ENCODE data around the gene IGSF3. TPM values are rescaled to one million over a fixed set of nuclear protein-coding genes. Genes with fewer than 3 reads are reported as not detected.

Gene IGSF3
- polyA plus RNA-seq, 3 donors, result 0.07 to 0.12 TPM; not detected in 1

DNA sequence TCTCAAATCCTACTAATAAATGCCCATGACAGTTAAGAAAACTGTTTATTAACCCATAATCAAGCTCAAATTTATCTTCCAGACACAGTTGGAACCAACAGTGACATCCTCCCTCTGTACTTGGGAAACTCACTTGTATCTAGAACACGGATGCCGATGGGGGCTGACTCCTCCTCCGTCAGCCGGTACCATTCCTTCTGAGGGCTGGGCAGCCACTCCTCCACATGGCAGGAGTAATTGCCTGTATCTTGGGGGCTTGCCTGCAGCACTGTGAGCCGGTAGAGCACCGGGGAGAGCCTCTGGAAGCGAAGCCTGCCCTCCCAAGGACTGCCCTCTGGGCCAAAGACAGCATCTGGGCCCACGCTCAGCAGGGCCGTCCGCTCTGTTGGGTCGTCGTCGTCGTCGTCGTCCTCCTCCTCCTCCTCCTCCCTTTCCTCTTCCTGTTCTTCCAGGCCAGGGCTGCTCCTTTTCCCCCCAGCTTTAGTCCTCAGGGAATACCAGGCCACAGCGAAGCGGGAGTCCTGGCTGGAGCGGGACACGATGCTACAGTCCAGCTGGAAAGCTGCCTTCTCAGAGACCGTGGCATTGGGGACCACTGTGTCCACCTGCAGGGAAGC, 88.2 kb downstream of the IGSF3 start:
- Mint-ChIP-seq H3K4me1 (peaks cover 17% of the 10 kb centered on the region), H3K9me3 (no peaks in the 10 kb centered on the region), H3K36me3 (peaks cover 0 to 3% of the 10 kb centered on the region in 2 donors), H3K27me3 (ENCODE audit: low read depth in 3 of 3) (peaks cover 0 to 7% (median 3%) of the 10 kb centered on the region in 3 donors), H3K27ac (no peak overlapping the region), H3K4me3 (no peak overlapping the region)
- H3K4me3 ChIP-seq (replicated peaks in 1 of 3; ENCODE audit: low read depth in 2 of 3, low read length in 3 of 3), result no peak overlapping the region
- H4K20me1 ChIP-seq (ENCODE audit: insufficient read depth, low read length), result no peaks in the 10 kb centered on the region
- H3K36me3 ChIP-seq (replicated peaks in 1 of 2; ENCODE audit: control insufficient read depth in 1 of 2, insufficient read depth in 2 of 2, low read length in 2 of 2), result no peaks in the 10 kb centered on the region
- 91% methylated on average over 18 of the region's 21 CpGs for WGBS (ENCODE audit: insufficient coverage)
- H3K79me2 ChIP-seq (ENCODE audit: insufficient read depth, low read length), result no peaks in the 10 kb centered on the region
- no peaks in the 10 kb centered on the region for H3K27me3 ChIP-seq (ENCODE audit: control insufficient read depth in 2 of 2, insufficient read depth in 2 of 2, low read length in 2 of 2)
- no peak for TF ChIP-seq CTCF (IDR thresholded peaks at IDR 0.05)
- H2AFZ ChIP-seq (ENCODE audit: insufficient read depth, low read depth, low read length, poor library complexity, severe bottlenecking), result no peak overlapping the region
- no peaks in the 10 kb centered on the region for H3K9me3 ChIP-seq (replicated peaks in 1 of 2; ENCODE audit: control insufficient read depth in 1 of 2, insufficient read depth in 1 of 2, low read length in 2 of 2)
- H3K4me2 ChIP-seq (replicated peaks; ENCODE audit: extremely low read depth, low read length, poor library complexity, severe bottlenecking), result no peak overlapping the region
- DNase-seq, result no peak
- no peak overlapping the region for H3K9ac ChIP-seq (ENCODE audit: insufficient read depth, low read length, poor library complexity, severe bottlenecking)
- peaks cover 10 to 13% of the 10 kb centered on the region in 2 donors for H3K4me1 ChIP-seq (ENCODE audit: control insufficient read depth in 1 of 2, insufficient read depth in 2 of 2, low read length in 2 of 2)
- intact Hi-C loops (cut with micrococcal nuclease), result loop anchor here (5.0 to 10.0 kb wide), 4 partner anchors 85 to 475 kb away; partner anchors contain the start of genes CD101 (in 1 of the 2) and IGSF3 (in 1 of the 2)
- H3K27ac ChIP-seq (ENCODE audit: low read depth in 1 of 2, low read length in 2 of 2), result no peak overlapping the region

DNA sequence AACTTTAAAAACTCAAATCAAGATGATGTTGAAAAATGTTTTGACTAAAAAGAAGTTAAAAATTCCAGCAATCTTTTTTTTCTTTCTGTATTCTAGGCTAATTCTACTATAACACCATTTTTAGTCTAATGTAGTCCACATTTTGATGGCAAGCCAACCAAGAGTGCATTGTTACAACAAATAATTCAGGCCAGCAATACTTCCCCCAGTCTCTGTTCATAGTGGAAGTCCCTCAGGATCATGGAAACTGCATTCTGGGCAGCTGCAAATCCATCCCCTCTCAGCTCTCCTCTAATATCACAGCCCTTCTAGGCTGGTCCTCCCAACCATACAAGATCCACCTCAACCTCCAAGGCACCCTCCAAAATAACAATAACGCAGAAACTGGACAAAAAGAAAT, 89.0 kb downstream of the IGSF3 start:
- H3K27me3 ChIP-seq (ENCODE audit: control insufficient read depth in 2 of 2, insufficient read depth in 2 of 2, low read length in 2 of 2), result no peaks in the 10 kb centered on the region
- Mint-ChIP-seq H3K4me1 (peaks cover 23% of the 10 kb centered on the region), H3K36me3 (peaks cover 0 to 3% of the 10 kb centered on the region in 2 donors), H3K27me3 (ENCODE audit: low read depth in 3 of 3) (peaks cover 0 to 7% (median 7%) of the 10 kb centered on the region in 3 donors), H3K27ac (no peak overlapping the region), H3K9me3 (no peaks in the 10 kb centered on the region), H3K4me3 (no peak overlapping the region)
- H3K79me2 ChIP-seq (ENCODE audit: insufficient read depth, low read length), result no peaks in the 10 kb centered on the region
- TF ChIP-seq CTCF (IDR thresholded peaks at IDR 0.05), result no peak
- peaks cover 10 to 17% of the 10 kb centered on the region in 2 donors for H3K4me1 ChIP-seq (ENCODE audit: control insufficient read depth in 1 of 2, insufficient read depth in 2 of 2, low read length in 2 of 2)
- no peaks in the 10 kb centered on the region for H4K20me1 ChIP-seq (ENCODE audit: insufficient read depth, low read length)
- H3K4me3 ChIP-seq (replicated peaks in 1 of 3; ENCODE audit: low read depth in 2 of 3, low read length in 3 of 3), result no peak overlapping the region
- H3K9ac ChIP-seq (ENCODE audit: insufficient read depth, low read length, poor library complexity, severe bottlenecking), result no peak overlapping the region
- no peak overlapping the region for H3K27ac ChIP-seq (ENCODE audit: low read depth in 1 of 2, low read length in 2 of 2)
- no peak overlapping the region for H2AFZ ChIP-seq (ENCODE audit: insufficient read depth, low read depth, low read length, poor library complexity, severe bottlenecking)
- intact Hi-C loops (cut with micrococcal nuclease), result loop anchor here (5.0 to 10.0 kb wide), 4 partner anchors 86 to 476 kb away; partner anchors contain the start of genes CD101 (in 1 of the 2) and IGSF3 (in 1 of the 2)
- no peaks in the 10 kb centered on the region for H3K36me3 ChIP-seq (replicated peaks in 1 of 2; ENCODE audit: control insufficient read depth in 1 of 2, insufficient read depth in 2 of 2, low read length in 2 of 2)
- no peak overlapping the region for H3K4me2 ChIP-seq (replicated peaks; ENCODE audit: extremely low read depth, low read length, poor library complexity, severe bottlenecking)
- H3K9me3 ChIP-seq (replicated peaks in 1 of 2; ENCODE audit: control insufficient read depth in 1 of 2, insufficient read depth in 1 of 2, low read length in 2 of 2), result no peaks in the 10 kb centered on the region
- WGBS (ENCODE audit: insufficient coverage), result no CpG with 5 or more reads among the region's 1 CpG
- no peak for DNase-seq
